Activated CD8-positive, alpha-beta memory T cell treated with anti-CD3 and anti-CD28 coated beads for 4 hours (primary cell): ENCODE results near the gene PPFIBP2.

Experiments
- DNase-seq, 2 donors: peaks; one replicate each; pipeline ENCODE4 v3.0.0-alpha.2; 2020; ENCODE audit warnings: low read depth in 2 of 2

Gene PPFIBP2

GRCh38 chr11:7577291-7578190 is 63.7 kb downstream of the PPFIBP2 start:
- DNase-seq: no peak

GRCh38 chr11:7578276-7578955 is 64.6 kb downstream of the PPFIBP2 start:
- no peak for DNase-seq

- no peak for DNase-seq
These were observed 65.6 kb downstream of the PPFIBP2 start for GRCh38 chr11:7579361-7579791.

- DNase-seq: no peak
These were observed 67.3 kb downstream of the PPFIBP2 start for GRCh38 chr11:7581021-7581590.

GRCh38 chr11:7582338-7582985 is 68.7 kb downstream of the PPFIBP2 start:
- no peak for DNase-seq

- no peak for DNase-seq
These were observed 69.4 kb downstream of the PPFIBP2 start for GRCh38 chr11:7583248-7583647.

GRCh38 chr11:7584910-7585309 is 71.1 kb downstream of the PPFIBP2 start:
- no peak for DNase-seq

- no peak for DNase-seq
These were observed 72.0 kb downstream of the PPFIBP2 start for GRCh38 chr11:7585816-7586215.

GRCh38 chr11:7586376-7586775 is 72.6 kb downstream of the PPFIBP2 start:
- no peak for DNase-seq

- DNase-seq: no peak
These were observed 73.9 kb downstream of the PPFIBP2 start for GRCh38 chr11:7587712-7588111.

- DNase-seq: no peak
These were observed 76.1 kb downstream of the PPFIBP2 start for GRCh38 chr11:7589861-7590260.

GRCh38 chr11:7590529-7590928 is 76.7 kb downstream of the PPFIBP2 start:
- no peak for DNase-seq

GRCh38 chr11:7591107-7591894 is 77.5 kb downstream of the PPFIBP2 start:
- no peak for DNase-seq

- no peak for DNase-seq
These were observed 78.2 kb downstream of the PPFIBP2 start for GRCh38 chr11:7591987-7592386.

- DNase-seq: no peak
These were observed 78.9 kb downstream of the PPFIBP2 start for GRCh38 chr11:7592711-7593110.

GRCh38 chr11:7593481-7593880 is 79.7 kb downstream of the PPFIBP2 start:
- no peak for DNase-seq

GRCh38 chr11:7595016-7595866 is 81.4 kb downstream of the PPFIBP2 start:
- no peak for DNase-seq

GRCh38 chr11:7595951-7596350 is 82.2 kb downstream of the PPFIBP2 start:
- no peak for DNase-seq

GRCh38 chr11:7596975-7597391 is 83.2 kb downstream of the PPFIBP2 start:
- DNase-seq: no peak

GRCh38 chr11:7597620-7598019 is 83.8 kb downstream of the PPFIBP2 start:
- no peak for DNase-seq
